Measurements from ENCODE around the gene PSG7.
"Not testable (repeated sequence)": the region's sequence is repeated elsewhere in the genome, so short reads cannot be mapped to it uniquely, and the experiment has no call there.

- not testable (repeated sequence) for TF ChIP-seq CTCF (conservative IDR thresholded peaks at IDR 0.05; ENCODE audit: low read length); EZH2phosphoT487 (IDR thresholded peaks at IDR 0.05; ENCODE audit: borderline replicate concordance, low read depth, low read length)
Observed at GRCh38 chr19:42882010-42882409, 55.0 kb downstream of the PSG7 start.
